ENCODE results near the gene FMN1. TPM values are rescaled to one million over a fixed set of nuclear protein-coding genes. Genes with fewer than 3 reads are reported as not detected.

Gene FMN1
- total RNA-seq, 4 donors from 2014 or later, result 5.1 to 13.3 (median 9.0) TPM

DNA sequence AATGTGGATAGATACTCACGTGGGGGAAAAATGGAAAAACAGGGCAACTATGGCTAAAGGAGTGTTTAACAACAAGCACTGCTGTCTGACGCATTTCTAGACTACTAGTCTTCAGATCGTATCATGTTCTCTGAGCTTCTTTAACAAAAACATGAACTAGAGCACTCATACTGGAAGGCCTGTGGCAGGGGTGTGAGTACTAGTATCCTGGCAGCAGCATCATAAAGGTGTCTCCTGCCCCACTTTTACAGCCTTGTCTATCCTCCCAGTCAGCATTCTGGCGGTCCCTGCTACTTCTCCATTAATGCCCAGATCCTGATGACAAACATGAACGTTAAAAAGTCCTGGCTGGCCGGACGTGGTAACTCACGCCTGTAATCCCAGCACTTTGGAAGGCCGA lies 4.0 kb downstream of the FMN1 start:
- peaks cover 0 to 15% (median 0%) of the 10 kb centered on the region in 3 donors for H3K4me1 ChIP-seq
- 90 to 97% methylated on average over 3 to 7 of the region's 9 CpGs for WGBS, 2 donors (ENCODE audit: low coverage in 1 of 2)
- H3K36me3 ChIP-seq, result no peaks in the 10 kb centered on the region
- no peak overlapping the region for H3K4me3 ChIP-seq
- H3K27me3 ChIP-seq, result peaks cover 5% of the 10 kb centered on the region
- H3K9me3 ChIP-seq, result no peaks in the 10 kb centered on the region
- H3K27ac ChIP-seq, result no peak overlapping the region
- ATAC-seq, result no peak
- no peak for TF ChIP-seq POLR2AphosphoS5 (IDR thresholded peaks at IDR 0.05)
- no peak for TF ChIP-seq POLR2A (IDR thresholded peaks at IDR 0.05)
- TF ChIP-seq, protein P1, sequence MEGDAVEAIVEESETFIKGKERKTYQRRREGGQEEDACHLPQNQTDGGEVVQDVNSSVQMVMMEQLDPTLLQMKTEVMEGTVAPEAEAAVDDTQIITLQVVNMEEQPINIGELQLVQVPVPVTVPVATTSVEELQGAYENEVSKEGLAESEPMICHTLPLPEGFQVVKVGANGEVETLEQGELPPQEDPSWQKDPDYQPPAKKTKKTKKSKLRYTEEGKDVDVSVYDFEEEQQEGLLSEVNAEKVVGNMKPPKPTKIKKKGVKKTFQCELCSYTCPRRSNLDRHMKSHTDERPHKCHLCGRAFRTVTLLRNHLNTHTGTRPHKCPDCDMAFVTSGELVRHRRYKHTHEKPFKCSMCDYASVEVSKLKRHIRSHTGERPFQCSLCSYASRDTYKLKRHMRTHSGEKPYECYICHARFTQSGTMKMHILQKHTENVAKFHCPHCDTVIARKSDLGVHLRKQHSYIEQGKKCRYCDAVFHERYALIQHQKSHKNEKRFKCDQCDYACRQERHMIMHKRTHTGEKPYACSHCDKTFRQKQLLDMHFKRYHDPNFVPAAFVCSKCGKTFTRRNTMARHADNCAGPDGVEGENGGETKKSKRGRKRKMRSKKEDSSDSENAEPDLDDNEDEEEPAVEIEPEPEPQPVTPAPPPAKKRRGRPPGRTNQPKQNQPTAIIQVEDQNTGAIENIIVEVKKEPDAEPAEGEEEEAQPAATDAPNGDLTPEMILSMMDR (IDR thresholded peaks at IDR 0.05), result no peak
- no peak for TF ChIP-seq EP300 (IDR thresholded peaks at IDR 0.05)

DNA sequence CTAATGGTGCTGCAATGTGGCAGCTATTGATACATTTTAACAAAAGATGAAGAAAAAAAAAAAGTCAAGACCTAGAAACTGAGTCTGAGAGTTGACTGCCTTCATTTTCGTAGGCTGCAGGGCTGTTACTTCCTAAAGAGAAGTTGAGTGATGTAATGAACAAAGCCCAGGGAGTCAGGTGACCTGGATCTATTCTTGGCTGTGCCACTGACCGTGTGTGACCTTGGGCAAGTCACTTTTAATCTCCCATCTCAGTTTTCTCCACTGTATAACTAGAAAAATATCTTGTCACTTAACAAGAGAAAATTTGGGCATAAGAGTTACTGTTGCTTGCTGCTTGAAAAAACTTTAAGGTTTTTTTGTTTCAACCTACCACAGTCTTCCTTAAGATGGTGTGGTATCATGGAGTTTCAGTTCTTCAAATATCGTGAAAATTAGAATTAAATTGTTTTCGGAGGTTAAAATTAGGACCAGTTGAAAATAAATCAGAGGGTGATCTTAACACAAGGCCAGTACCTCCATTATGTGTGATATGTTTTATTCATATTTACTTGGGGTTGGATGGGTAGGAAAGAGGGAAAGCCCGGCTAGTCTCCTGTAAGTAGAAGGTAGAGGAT lies 5.8 kb downstream of the FMN1 start:
- 72 to 77% methylated on average over 5 of the region's 5 CpGs for WGBS, 2 donors (ENCODE audit: low coverage in 1 of 2)
- H3K9me3 ChIP-seq, result no peaks in the 10 kb centered on the region
- H3K36me3 ChIP-seq, result no peaks in the 10 kb centered on the region
- TF ChIP-seq POLR2AphosphoS5 (IDR thresholded peaks at IDR 0.05) (no peak), EP300 (IDR thresholded peaks at IDR 0.05) (no peak), POLR2A (IDR thresholded peaks at IDR 0.05) (no peak)
- TF ChIP-seq, protein P1 (IDR thresholded peaks at IDR 0.05), result no peak
- peaks cover 5% of the 10 kb centered on the region for H3K27me3 ChIP-seq
- no peak overlapping the region for H3K27ac ChIP-seq
- ATAC-seq, result no peak
- H3K4me1 ChIP-seq, result no peaks in the 10 kb centered on the region
- H3K4me3 ChIP-seq, result no peak overlapping the region

DNA sequence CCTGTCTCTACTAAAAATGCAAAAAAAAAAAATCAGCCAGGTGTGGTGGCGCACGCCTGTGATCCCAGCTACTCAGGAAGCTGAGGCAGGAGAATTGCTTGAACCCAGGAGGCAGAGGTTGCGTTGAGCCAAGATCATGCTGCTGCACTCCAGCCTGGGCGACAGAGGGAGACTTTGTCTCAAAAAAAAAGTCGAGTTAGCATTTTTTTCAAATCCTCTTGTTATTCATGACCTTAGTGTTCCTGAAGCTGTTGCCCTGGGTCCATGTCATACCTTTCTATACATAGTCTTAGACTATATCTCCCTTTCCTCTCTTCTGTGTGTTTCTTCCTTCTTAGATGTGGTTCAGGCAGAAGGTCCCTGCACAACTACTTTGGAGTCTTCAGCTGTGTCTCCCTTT lies 6.4 kb downstream of the FMN1 start:
- Histone ChIP-seq H3K4me1 (no peaks in the 10 kb centered on the region), H3K9me3 (no peaks in the 10 kb centered on the region), H3K27me3 (peaks cover 5% of the 10 kb centered on the region), H3K27ac (no peak overlapping the region), H3K36me3 (no peaks in the 10 kb centered on the region), H3K4me3 (no peak overlapping the region)
- no peak for ATAC-seq
- 68 to 78% methylated on average over 1 to 3 of the region's 5 CpGs for WGBS, 2 donors (ENCODE audit: low coverage in 1 of 2)
- TF ChIP-seq POLR2AphosphoS5 (IDR thresholded peaks at IDR 0.05) (no peak), POLR2A (IDR thresholded peaks at IDR 0.05) (no peak), EP300 (IDR thresholded peaks at IDR 0.05) (no peak)
- TF ChIP-seq, protein P1 (IDR thresholded peaks at IDR 0.05), result no peak

DNA sequence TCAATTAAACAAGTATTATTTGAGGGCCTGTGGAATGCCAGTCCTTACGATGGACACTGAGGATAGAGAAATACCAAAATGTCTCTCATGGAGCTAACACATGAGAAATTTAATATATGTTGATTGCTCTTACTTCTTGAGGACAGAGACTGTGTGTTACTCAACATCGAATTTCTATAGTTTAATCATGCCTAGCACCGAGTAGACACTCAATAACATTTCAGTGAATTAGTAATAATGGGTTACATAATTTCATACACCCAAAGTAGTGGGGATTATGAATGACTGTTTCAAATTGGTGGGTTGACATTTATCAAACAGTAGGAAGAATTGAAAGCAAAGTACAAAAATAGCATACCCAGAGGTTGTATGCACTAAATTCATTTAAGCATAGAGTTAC lies 11.2 kb downstream of the FMN1 start:
- Histone ChIP-seq H3K9me3 (no peaks in the 10 kb centered on the region), H3K27me3 (no peaks in the 10 kb centered on the region), H3K27ac (no peak overlapping the region), H3K36me3 (no peaks in the 10 kb centered on the region), H3K4me3 (no peak overlapping the region), H3K4me1 (no peaks in the 10 kb centered on the region)
- 93 to 96% methylated on average over 3 of the region's 3 CpGs for WGBS, 2 donors (ENCODE audit: low coverage in 1 of 2)
- TF ChIP-seq POLR2AphosphoS5 (IDR thresholded peaks at IDR 0.05) (no peak), EP300 (IDR thresholded peaks at IDR 0.05) (no peak), POLR2A (IDR thresholded peaks at IDR 0.05) (no peak)
- no peak for ATAC-seq

DNA sequence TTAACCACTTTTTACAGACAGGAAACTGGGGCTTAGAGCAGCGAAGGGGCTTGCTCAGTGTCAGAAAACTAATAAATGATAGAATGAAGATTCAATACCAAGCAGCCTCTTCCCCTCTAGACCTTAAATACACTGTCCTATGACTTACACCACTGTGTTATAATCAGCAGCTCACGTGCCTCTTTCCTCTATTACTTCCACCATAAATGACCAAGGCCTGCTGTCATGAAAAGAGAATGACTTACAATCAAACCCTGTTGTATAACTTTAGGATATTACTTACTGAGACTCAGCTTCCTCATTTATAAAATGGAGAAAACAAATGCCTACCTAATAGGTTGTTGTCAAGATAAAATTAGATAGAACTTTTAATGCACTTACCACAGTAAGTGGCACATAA lies 11.6 kb downstream of the FMN1 start:
- 53 to 63% methylated on average over 2 of the region's 2 CpGs for WGBS, 2 donors (ENCODE audit: low coverage in 1 of 2)
- ATAC-seq, result no peak
- no peak overlapping the region for H3K27ac ChIP-seq
- no peaks in the 10 kb centered on the region for H3K9me3 ChIP-seq
- no peaks in the 10 kb centered on the region for H3K36me3 ChIP-seq
- H3K4me3 ChIP-seq, result no peak overlapping the region
- TF ChIP-seq POLR2A (IDR thresholded peaks at IDR 0.05), result no peak
- TF ChIP-seq POLR2AphosphoS5 (IDR thresholded peaks at IDR 0.05), result no peak
- TF ChIP-seq EP300 (IDR thresholded peaks at IDR 0.05), result no peak
- TF ChIP-seq, protein P1 (IDR thresholded peaks at IDR 0.05), result no peak
- H3K4me1 ChIP-seq, result no peaks in the 10 kb centered on the region
- H3K27me3 ChIP-seq, result no peaks in the 10 kb centered on the region
